SKM-1 treated with dmso at 0.1 percent for 144 hours (cell line): ENCODE measurements around the gene PTGES.
"Not testable (repeated sequence)": the region's sequence is repeated elsewhere in the genome, so short reads cannot be mapped to it uniquely, and the experiment has no call there.

Experiments
- DNase-seq: peaks from one replicate; lab custom pipeline; 2025; ENCODE audit not compliant: unreplicated experiment; lab: John Stamatoyannopoulos, UW

The PTGES gene

DNA sequence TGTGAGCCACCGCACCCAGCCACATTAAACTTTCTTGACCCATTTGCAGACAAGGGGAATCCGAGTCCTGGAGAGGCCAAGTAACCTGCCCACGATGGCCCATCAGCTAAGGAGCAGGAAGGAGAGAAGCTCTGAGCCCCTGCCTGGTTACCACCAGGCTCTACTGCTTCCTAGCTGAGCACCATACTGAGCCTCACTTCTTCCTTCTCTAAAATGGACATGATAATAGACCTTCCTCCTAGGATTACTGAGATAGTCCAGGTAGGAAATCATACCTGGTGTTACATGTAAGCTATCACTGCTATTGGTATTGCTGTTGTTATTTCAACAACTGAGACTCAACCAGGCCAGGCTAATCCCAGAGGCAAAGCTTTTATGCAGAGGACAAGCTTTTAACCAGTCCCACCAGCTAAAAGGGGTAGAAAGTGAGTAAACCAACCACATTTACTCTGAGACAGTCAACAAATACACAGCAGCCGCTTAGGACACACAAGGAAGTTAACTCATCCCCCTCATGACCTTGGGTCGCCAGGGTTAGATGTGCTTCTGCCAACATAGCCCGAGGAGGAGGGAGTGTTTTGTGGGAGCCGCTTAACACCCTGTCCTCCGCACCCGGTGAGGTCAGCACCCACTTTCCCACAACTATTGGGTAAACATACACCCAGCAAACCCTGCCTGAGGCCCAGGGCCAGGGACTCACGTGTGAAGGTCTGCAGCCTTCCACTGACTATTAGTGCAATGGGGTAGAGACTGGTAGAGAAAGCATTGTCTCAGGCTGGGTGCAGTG, 20.6 kb upstream of the PTGES start:
- peak; percentile 95 for DNase-seq

DNA sequence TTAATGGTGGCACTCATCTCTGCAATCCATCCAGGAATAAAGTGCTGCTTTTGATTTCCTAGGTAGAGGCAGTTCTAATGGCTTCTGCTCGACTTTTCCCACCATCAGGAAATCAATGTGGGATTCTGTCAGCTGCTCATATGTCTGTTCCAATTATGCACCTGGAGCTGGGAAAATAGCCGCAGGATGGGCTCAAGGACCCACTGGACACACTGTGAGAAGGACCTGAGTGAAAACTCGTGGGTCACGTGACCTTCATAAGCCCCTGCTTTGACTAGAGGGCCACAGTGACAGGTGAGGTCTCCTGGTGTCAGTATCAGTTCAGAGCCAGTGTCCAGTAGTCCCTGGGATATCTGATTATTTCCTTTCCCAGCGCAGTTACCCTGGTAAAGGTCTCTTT, 17.9 kb upstream of the PTGES start:
- no peak for DNase-seq

DNA sequence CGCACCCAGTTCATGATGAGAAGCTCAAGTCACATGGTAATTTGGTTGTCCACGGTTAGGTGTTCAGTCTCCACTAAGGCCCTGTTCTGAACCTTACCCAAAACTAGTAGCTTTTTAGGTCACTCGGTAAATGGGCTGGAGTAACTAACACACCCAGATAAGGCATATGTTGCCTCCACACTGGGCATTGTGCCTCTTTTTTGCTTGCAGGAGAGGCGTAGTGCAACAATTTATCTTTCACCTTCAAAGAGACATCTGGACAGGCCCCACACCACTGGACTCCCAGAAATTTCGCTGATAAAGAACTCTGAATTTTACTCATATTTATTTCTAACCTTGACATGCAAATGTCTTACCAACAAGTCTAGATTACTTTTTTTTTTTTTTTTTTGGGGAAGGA, 16.8 kb upstream of the PTGES start:
- no peak for DNase-seq

- no peak for DNase-seq
Measured at GRCh38 chr9:129768486-129768885, 15.6 kb upstream of the PTGES start.

DNA sequence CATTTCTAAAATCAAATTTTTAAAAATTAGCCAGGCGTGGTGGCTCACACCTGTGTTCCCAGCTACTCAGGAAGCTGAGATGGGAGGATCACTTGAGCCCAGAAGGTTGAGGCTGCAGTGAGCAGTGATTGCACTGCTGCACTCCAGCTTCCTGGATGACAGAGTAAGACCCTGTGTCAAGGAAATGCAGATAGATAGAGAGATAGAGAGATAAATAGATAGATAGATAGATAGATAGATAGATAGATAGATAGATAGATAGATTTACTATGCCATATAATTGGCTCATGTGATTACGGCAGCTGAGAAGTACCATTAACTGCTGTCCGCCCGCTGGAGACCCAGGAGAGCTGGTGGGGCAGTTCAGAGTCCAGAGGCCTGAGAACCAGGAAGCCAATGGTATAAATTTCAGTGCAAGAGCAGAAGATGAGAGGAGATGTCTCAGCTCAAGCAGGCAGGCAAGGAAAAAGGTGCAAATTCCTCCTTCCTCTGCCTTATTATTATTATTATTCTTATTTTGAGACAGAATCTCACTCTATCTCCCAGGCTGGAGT, 13.0 kb upstream of the PTGES start:
- DNase-seq, result no peak

GRCh38 chr9:129762985-129763926, 10.4 kb upstream of the PTGES start:
- DNase-seq, result no peak

DNA sequence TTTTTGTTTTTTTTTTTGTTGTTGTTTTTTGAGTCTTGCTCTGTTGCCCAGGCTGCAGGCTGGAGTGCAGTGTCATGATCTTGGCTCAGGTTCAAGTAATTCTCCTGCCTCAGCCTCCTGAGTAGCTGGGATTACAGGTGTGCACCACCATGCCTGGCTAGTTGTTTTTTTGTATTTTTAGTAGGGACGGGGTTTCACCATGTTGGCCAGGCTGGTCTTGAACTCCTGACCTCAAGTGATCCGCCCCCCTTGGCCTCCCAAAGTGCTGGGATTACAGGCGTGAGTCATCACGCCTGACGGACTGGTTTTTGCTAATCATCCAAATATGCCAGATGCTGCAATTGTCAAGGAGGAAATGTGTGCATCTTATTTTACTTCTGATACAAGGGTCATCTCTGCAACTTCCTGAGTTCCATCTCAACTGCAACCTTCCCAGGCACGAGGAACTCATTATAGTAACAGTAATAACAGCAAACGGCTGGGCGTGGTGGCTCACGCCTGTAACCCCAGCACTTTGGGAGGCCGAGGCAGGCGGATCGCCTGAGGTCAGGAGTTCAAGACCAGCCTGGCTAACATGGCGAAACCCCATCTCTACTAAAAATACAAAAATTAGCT, 9.6 kb upstream of the PTGES start:
- peak; percentile 63 for DNase-seq

DNA sequence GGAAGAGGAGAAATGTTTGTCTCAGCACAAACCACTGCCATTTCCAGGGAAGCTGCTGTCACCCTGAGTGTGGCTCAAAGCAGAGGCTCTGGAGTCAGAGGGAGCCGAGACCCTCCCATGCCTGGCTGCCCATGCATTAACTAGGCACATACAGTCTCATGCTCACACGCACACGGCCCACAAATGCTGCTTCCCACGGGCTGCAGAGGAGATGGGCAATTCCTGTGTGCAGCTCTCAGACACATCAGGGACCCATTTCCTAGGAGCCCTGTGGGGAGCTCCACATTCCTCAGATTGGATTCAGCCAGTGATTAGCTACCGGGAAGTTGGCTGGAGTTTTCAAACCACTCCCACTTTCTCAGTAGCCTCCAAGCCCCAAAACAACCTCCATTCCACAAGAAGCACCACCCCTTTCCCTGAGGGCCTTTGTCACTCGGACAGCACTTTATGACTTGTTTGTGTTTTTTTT, 9.1 kb upstream of the PTGES start:
- no peak for DNase-seq

DNA sequence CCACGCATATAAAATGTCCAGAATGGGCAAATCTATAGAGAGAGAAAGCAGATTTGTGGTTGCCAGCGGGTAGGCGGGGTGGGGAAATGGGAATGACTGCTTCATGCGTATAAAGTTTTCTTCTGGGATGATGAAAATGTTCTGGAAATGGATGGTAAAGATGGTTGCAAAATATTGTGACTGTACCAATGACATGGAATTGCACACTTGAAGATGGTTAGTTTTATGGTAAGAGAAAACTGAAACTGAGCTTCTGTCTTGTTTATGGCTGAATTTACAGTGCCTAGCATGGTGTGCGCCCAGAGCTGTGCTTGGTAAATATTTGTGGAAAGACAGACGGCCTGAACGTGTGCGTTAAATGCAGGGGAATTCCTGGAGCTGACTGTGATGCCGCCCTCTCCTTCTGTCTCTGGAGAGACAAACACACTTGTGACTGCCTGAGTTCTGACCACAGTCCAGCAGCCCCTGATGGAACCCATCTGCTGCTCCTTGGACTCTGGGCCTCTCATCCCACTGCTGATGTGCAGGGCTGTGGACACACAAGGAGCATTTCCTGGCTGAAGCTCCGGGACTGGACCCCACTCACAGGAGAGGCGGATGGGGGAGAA, 8.6 kb upstream of the PTGES start:
- no peak for DNase-seq

GRCh38 chr9:129760784-129761183, 7.9 kb upstream of the PTGES start:
- not testable (repeated sequence) for DNase-seq

- DNase-seq, result no peak
Measured at GRCh38 chr9:129759804-129760502, 7.1 kb upstream of the PTGES start.

DNA sequence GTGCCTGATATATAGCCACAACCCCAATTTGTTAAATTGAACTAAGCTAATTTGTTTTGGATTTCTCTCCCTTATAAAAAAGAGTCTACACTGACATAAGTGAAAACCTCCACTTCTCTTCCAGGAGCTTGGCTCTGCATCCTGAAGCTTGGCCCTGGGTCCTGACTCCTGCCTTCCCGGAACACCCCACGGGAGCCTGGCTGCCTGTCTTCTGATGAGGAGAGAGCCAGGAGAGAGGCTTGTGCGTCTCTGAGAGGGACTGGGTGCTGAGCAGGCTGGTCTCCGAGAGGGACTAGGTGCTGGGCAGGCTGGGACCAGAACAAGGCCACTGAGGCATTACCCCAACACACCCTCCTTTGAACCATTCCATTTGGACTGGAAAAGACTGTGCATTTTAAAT, 6.5 kb upstream of the PTGES start:
- DNase-seq, result no peak

DNA sequence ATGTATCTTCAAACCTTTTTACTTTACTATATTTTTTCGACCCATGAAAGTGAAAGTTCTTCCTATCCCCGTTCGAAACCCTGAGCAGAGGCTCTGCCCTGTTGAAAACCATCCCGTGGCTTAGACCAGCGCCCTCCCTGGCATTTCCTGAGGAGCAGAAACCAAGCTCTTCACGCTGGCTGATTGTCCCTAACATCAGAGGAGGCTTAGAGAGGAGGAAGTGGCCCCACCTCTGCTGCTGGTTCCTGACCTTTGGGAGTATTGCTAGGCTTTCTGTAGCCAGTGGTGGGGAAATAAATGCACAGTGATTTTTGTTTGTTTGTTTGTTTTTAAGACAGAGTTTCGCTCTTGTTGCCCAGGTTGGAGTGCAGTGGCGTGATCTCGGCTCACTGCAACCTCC, 4.2 kb upstream of the PTGES start:
- DNase-seq, result no peak

DNA sequence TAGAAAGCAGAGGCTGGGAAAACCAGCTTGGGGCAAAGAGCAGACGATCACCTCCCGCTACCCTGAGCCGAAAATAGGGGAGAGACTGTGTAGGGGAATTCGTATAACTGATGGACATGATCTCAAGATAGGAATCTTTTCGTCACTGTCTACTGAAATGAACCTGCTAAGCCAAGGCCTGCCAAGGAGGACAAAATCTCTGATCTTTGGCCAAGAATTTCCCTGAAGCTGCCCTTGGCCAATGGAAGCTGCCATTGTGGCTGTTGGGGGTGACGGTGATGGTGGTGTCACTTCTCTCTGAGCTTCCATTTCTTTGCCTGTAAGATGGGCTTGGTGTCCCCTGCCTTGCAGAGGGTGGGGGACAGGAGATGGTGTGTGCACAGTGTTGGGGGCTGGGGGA, 3.3 kb upstream of the PTGES start:
- DNase-seq, result no peak

- DNase-seq, result no peak
Measured at GRCh38 chr9:129755151-129755550, 2.3 kb upstream of the PTGES start.

- DNase-seq, result no peak
Measured at GRCh38 chr9:129751841-129752801, 721 bp downstream of the PTGES start.

GRCh38 chr9:129750013-129750638, 2.7 kb downstream of the PTGES start:
- no peak for DNase-seq

DNA sequence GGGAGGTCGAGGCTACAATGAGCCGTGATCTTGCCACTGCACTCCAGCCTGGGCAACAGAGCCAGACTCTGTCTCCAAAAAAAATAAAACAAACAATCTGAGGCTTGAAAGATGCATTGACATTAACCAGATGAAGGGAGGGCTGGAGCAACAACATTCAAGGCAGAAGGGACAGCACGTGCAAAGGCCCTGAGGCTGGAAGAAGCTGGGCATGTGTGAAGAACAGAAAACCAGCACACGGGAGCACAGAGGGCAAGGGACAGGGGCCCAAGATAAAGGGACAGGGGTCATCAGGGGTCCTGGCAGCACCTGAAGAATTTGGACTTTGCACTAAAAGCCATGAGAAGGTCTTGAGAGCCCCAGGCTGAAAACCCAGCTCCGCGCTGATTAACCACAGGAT, 3.3 kb downstream of the PTGES start:
- DNase-seq, result no peak

- DNase-seq, result not testable (repeated sequence)
Measured at GRCh38 chr9:129749052-129749451, 3.8 kb downstream of the PTGES start.
